ENCODE measurements around the gene HEXD. TPM values are rescaled to one million over a fixed set of nuclear protein-coding genes. Genes with fewer than 3 reads are reported as not detected.
A peak's percentile ranks its signal among the peaks of the same experiment; 100 is the strongest.
"Not testable (repeated sequence)": the region's sequence is repeated elsewhere in the genome, so short reads cannot be mapped to it uniquely, and the experiment has no call there.

HEXD gene
- total and polyA plus RNA-seq, 2 donors (not counting 3 experiments of a cell fraction or from before 2014, with no cell fraction given) = 12.9 to 18.6 TPM

DNA sequence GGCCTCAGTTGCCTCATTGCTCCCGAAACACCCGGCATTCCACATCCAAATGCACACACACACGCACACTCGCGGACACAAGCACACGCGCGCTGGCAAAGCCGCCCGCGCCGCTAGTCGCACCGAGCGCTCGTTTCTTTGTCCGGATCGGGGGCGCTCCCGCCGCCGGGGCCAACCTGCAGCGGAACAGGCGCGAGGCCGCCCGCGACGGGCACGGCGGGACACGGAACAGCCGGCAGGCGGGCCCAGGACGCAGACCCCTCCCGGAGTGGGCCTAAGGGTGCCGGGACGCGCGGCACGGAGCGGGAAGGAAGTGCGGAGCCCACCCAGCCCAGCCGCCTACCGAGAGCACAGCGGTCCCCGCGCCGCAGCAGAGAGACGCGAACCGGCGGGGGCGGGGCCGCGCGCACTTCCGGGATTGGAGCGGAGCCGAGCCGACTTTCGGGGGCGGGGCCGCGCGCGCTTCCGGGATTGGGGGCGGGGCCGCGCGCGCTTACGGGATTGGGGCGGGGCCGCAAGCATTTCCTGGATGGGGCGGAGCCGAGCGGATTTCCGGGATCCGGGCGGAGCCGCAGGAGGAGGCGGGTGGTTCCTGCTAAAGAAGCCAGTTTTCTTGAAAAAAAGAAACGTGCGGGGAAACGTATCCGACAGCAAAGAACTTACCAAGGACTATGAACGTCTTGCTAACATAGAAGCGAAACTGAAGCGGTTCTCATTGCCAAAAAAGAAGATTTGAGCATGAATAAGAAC is 32.4 kb downstream of the HEXD start, which contains the start of gene CYBC1:
TSS of gene CYBC1 (minus strand) at position 396 of the 750 bp plus-strand sequence. CDS start 1,498 bp downstream, outside the sequence.
- Histone ChIP-seq H3K79me2 (ENCODE audit: control insufficient read depth, insufficient read depth, low read length) (peaks cover 3% of the 10 kb centered on the region), H3K9me3 (replicated peaks; ENCODE audit: control insufficient read depth, insufficient read depth, low read length) (no peaks in the 10 kb centered on the region)

DNA sequence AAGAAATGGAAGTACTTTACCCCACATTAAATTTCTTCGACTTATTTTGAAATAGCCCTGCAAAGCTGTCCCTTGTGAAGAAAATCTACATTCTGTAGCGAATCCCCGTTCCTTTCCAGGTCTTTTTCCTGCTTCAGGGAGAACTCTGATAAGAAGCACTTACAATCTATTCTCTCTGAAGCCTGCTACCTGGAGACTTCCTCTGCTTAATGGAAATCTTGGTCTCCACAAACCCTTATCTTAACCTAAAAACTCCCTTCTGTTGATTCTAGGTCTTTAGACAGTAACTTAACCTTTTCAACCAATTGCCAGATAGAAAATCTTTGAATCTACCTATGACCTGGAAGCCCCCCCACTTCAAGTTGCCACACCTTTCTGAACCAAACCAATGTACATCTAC is 34.0 kb downstream of the HEXD start:
- Histone ChIP-seq H3K9me1 (replicated peaks; ENCODE audit: control insufficient read depth, extremely low read depth, insufficient read depth, low read length) (no peaks in the 10 kb centered on the region), H2AFZ (ENCODE audit: low read depth, low read length) (no peak overlapping the region), H3K9me3 (replicated peaks; ENCODE audit: control insufficient read depth, insufficient read depth, low read length) (no peaks in the 10 kb centered on the region), H3K4me2 (ENCODE audit: insufficient read depth, low read length) (no peak overlapping the region), H3K4me3 (replicated peaks in 1 of 3; ENCODE audit: insufficient read depth in 1 of 3, low read depth in 1 of 3, low read length in 3 of 3) (no peak overlapping the region), H3K27me3 (ENCODE audit: control insufficient read depth in 2 of 2, insufficient read depth in 2 of 2, low read length in 2 of 2) (no peaks in the 10 kb centered on the region), H3K4me1 (ENCODE audit: control insufficient read depth, extremely low read depth, insufficient read depth, low read length) (peaks cover 6% of the 10 kb centered on the region), H3K79me2 (ENCODE audit: control insufficient read depth, insufficient read depth, low read length) (peaks cover 3% of the 10 kb centered on the region), H4K20me1 (replicated peaks; ENCODE audit: control insufficient read depth, extremely low read depth, insufficient read depth, low read length) (no peaks in the 10 kb centered on the region), H3K9ac (replicated peaks; ENCODE audit: extremely low read depth, insufficient read depth, low read length) (no peak overlapping the region), H3K27ac (ENCODE audit: insufficient read depth, low read depth, low read length) (no peak overlapping the region), H3K36me3 (ENCODE audit: control insufficient read depth in 2 of 2, extremely low read depth in 1 of 2, insufficient read depth in 2 of 2, low read length in 2 of 2) (no peaks in the 10 kb centered on the region)
- no peak for DNase-seq (ENCODE audit: low read depth, low spot score)
- ChIA-PET POLR2A (no interaction called here), CTCF (no interaction called here)
- intact Hi-C loops (cut with micrococcal nuclease) (loop anchor here (10.0 kb wide), 1 partner anchor 393 kb away; the partner anchor contains the start of gene ZNF750), dilution Hi-C loops (cut with MboI; ENCODE audit: extremely low pct_ligation_motif_present, low sequenced_read_pairs) (no loop called here)
- TF ChIP-seq MAX (IDR thresholded peaks at IDR 0.05; ENCODE audit: insufficient read depth, insufficient read length) = no peak
- no peak for FAIRE-seq
- BruUV-seq (replicated peaks) = no TSS peak

More for the DNA sequence above, 32.4 kb downstream of the HEXD start, which contains the start of gene CYBC1:
- H3K9ac ChIP-seq (replicated peaks; ENCODE audit: extremely low read depth, insufficient read depth, low read length) = peak within 1 kb of the TSS; percentile 77
- FAIRE-seq = peak; percentile 90
- TSS peak; percentile 69 for BruUV-seq (replicated peaks)
- H2AFZ ChIP-seq (ENCODE audit: low read depth, low read length) = peak within 1 kb of the TSS; percentile 88
- no peaks in the 10 kb centered on the region for H3K36me3 ChIP-seq (ENCODE audit: control insufficient read depth in 2 of 2, extremely low read depth in 1 of 2, insufficient read depth in 2 of 2, low read length in 2 of 2)
- dilution Hi-C loops (cut with MboI; ENCODE audit: extremely low pct_ligation_motif_present, low sequenced_read_pairs) (no loop called here), intact Hi-C loops (cut with micrococcal nuclease) (loop anchor here (1.0 to 10.0 kb wide), 4 partner anchors 8 to 394 kb away; partner anchors contain the start of genes HEXD, NARF, OGFOD3 and ZNF750)
- POLR2A ChIA-PET = no interaction called here
- no peaks in the 10 kb centered on the region for H3K27me3 ChIP-seq (ENCODE audit: control insufficient read depth in 2 of 2, insufficient read depth in 2 of 2, low read length in 2 of 2)
- no peaks in the 10 kb centered on the region for H3K9me1 ChIP-seq (replicated peaks; ENCODE audit: control insufficient read depth, extremely low read depth, insufficient read depth, low read length)
- peaks cover 6% of the 10 kb centered on the region for H3K4me1 ChIP-seq (ENCODE audit: control insufficient read depth, extremely low read depth, insufficient read depth, low read length)
- H3K4me3 ChIP-seq (replicated peaks in 1 of 3; ENCODE audit: insufficient read depth in 1 of 3, low read depth in 1 of 3, low read length in 3 of 3) = peak within 1 kb of the TSS; percentile 35 to 78 (median 53)
- CTCF ChIA-PET = no interaction called here
- TF ChIP-seq POLR2AphosphoS5 (IDR thresholded peaks at IDR 0.05; ENCODE audit: insufficient read depth, low read depth, low read length) (peak; percentile 91), POLR2A (IDR thresholded peaks at IDR 0.05; ENCODE audit: low read depth, low read length) (no peak)
- peak within 1 kb of the TSS; percentile 94 for H3K4me2 ChIP-seq (ENCODE audit: insufficient read depth, low read length)
- peak within 1 kb of the TSS; percentile 38 for H3K27ac ChIP-seq (ENCODE audit: insufficient read depth, low read depth, low read length)
- DNase-seq (ENCODE audit: low read depth, low spot score) = peak; percentile 89
- no peaks in the 10 kb centered on the region for H4K20me1 ChIP-seq (replicated peaks; ENCODE audit: control insufficient read depth, extremely low read depth, insufficient read depth, low read length)

GRCh38 chr17:82453151-82453550 is 35.0 kb downstream of the HEXD start:
- H3K4me3 ChIP-seq (replicated peaks in 1 of 3; ENCODE audit: insufficient read depth in 1 of 3, low read depth in 1 of 3, low read length in 3 of 3); H3K9me3 ChIP-seq (replicated peaks; ENCODE audit: control insufficient read depth, insufficient read depth, low read length); BruUV-seq (replicated peaks); H3K36me3 ChIP-seq (ENCODE audit: control insufficient read depth in 2 of 2, extremely low read depth in 1 of 2, insufficient read depth in 2 of 2, low read length in 2 of 2); dilution Hi-C loops (cut with MboI; ENCODE audit: extremely low pct_ligation_motif_present, low sequenced_read_pairs); H3K79me2 ChIP-seq (ENCODE audit: control insufficient read depth, insufficient read depth, low read length); H3K9ac ChIP-seq (replicated peaks; ENCODE audit: extremely low read depth, insufficient read depth, low read length); DNase-seq (ENCODE audit: low read depth, low spot score); H3K9me1 ChIP-seq (replicated peaks; ENCODE audit: control insufficient read depth, extremely low read depth, insufficient read depth, low read length); FAIRE-seq; H4K20me1 ChIP-seq (replicated peaks; ENCODE audit: control insufficient read depth, extremely low read depth, insufficient read depth, low read length); CTCF ChIA-PET; H3K27me3 ChIP-seq (ENCODE audit: control insufficient read depth in 2 of 2, insufficient read depth in 2 of 2, low read length in 2 of 2); H2AFZ ChIP-seq (ENCODE audit: low read depth, low read length); H3K27ac ChIP-seq (ENCODE audit: insufficient read depth, low read depth, low read length); H3K4me2 ChIP-seq (ENCODE audit: insufficient read depth, low read length): not testable (repeated sequence)
- peaks cover 13% of the 10 kb centered on the region for H3K4me1 ChIP-seq (ENCODE audit: control insufficient read depth, extremely low read depth, insufficient read depth, low read length)
- intact Hi-C loops (cut with micrococcal nuclease) = loop anchor here (10.0 kb wide), 1 partner anchor 392 kb away; the partner anchor contains the start of gene ZNF750
- POLR2A ChIA-PET = interaction anchor here (0.7 kb wide), 1 partner anchor 14 kb away, joined by 7 read pairs; no protein-coding TSS in a partner anchor

All from endothelial cell of umbilical vein (primary cell).